Kidney epithelial cell (primary cell): ENCODE results near the gene MYO16. TPM values are rescaled to one million over a fixed set of nuclear protein-coding genes. Genes with fewer than 3 reads are reported as not detected.
"Not testable (repeated sequence)": the region's sequence is repeated elsewhere in the genome, so short reads cannot be mapped to it uniquely, and the experiment has no call there.

ENCODE experiments used
- DNase-seq: peaks from one replicate; pipeline ENCODE4 v3.0.0-alpha.2; 2010; ENCODE audit warnings: low read depth
- H3K27me3 ChIP-seq: 2 replicates; pipeline ENCODE4 v1.6.0; 2011; ENCODE audit warnings: low read length; ENCODE audit not compliant: control insufficient read depth, insufficient read depth
- H3K36me3 ChIP-seq: 2 replicates; pipeline ENCODE4 v1.5.1; 2011; ENCODE audit warnings: low read length; ENCODE audit not compliant: control insufficient read depth, insufficient read depth
- H3K4me3 ChIP-seq: 2 replicates; pipeline ENCODE4 v1.5.1; 2011; ENCODE audit warnings: low read depth, mild to moderate bottlenecking, control low read depth, low read length
- CTCF ChIP-seq: IDR thresholded peaks from 2 replicates; pipeline ENCODE4 v1.5.1; 2011; ENCODE audit warnings: mild to moderate bottlenecking, moderate library complexity, low read length, control low read depth, inconsistent platforms; ENCODE audit not compliant: insufficient read depth, poor library complexity, severe bottlenecking
- total RNA-seq: library from RNA; depleted of rRNA; stranded (reverse); fragments of >200 nt; gene quantifications from 2 replicates; pipeline ENCODE4 v1.2.3, GENCODE V29; 2015

Gene MYO16
- total RNA-seq, 1 donor from 2014 or later, result 0.38 TPM

- no peaks in the 10 kb centered on the region for H3K36me3 ChIP-seq
- H3K4me3 ChIP-seq, result no peak overlapping the region
- no peaks in the 10 kb centered on the region for H3K27me3 ChIP-seq
- no peak for DNase-seq
- TF ChIP-seq CTCF, result no peak
Observed at GRCh38 chr13:109074436-109074835, 445.0 kb downstream of the MYO16 start.

- TF ChIP-seq CTCF, result no peak
- no peak for DNase-seq
- Histone ChIP-seq H3K4me3 (no peak overlapping the region), H3K27me3 (no peaks in the 10 kb centered on the region), H3K36me3 (no peaks in the 10 kb centered on the region)
Observed at GRCh38 chr13:109074853-109075252, 445.4 kb downstream of the MYO16 start.

GRCh38 chr13:109087916-109088623 lies 458.7 kb downstream of the MYO16 start:
- Histone ChIP-seq H3K36me3 (no peaks in the 10 kb centered on the region), H3K27me3 (no peaks in the 10 kb centered on the region), H3K4me3 (no peak overlapping the region)
- no peak for TF ChIP-seq CTCF
- DNase-seq, result no peak

- no peak for TF ChIP-seq CTCF
- DNase-seq, result no peak
- Histone ChIP-seq H3K4me3 (no peak overlapping the region), H3K36me3 (no peaks in the 10 kb centered on the region), H3K27me3 (no peaks in the 10 kb centered on the region)
Observed at GRCh38 chr13:109088624-109088917, 459.2 kb downstream of the MYO16 start.

GRCh38 chr13:109090796-109091195 lies 461.4 kb downstream of the MYO16 start:
- no peak overlapping the region for H3K4me3 ChIP-seq
- H3K27me3 ChIP-seq, result no peaks in the 10 kb centered on the region
- TF ChIP-seq CTCF, result no peak
- no peak for DNase-seq
- no peaks in the 10 kb centered on the region for H3K36me3 ChIP-seq

- TF ChIP-seq CTCF, result no peak
- Histone ChIP-seq H3K36me3 (no peaks in the 10 kb centered on the region), H3K4me3 (no peak overlapping the region), H3K27me3 (no peaks in the 10 kb centered on the region)
- no peak for DNase-seq
Observed at GRCh38 chr13:109091249-109091648, 461.8 kb downstream of the MYO16 start.

GRCh38 chr13:109092186-109092585 lies 462.8 kb downstream of the MYO16 start:
- not testable (repeated sequence) for H3K4me3 ChIP-seq, H3K36me3 ChIP-seq, DNase-seq, H3K27me3 ChIP-seq
